Testis (tissue), 3 donors: ENCODE results near the gene KCNQ1. TPM values are rescaled to one million over a fixed set of nuclear protein-coding genes. Genes with fewer than 3 reads are reported as not detected.

Experiments used
- DNase-seq: peaks from one replicate; pipeline ENCODE4 v3.0.0-alpha.2; 2019
- H3K27ac ChIP-seq, 2 donors: fragments of 200-600 bp; sonication (generic); one replicate each; pipeline ENCODE4 v1.5.1; 2019
- H3K27me3 ChIP-seq: fragments of 200-600 bp; sonication (generic); one replicate; pipeline ENCODE4 v1.5.1; 2019
- H3K36me3 ChIP-seq: fragments of 200-600 bp; sonication (generic); one replicate; pipeline ENCODE4 v1.5.1; 2017; ENCODE audit warnings: low read depth; ENCODE audit errors: missing control alignments
- H3K4me1 ChIP-seq: fragments of 200-600 bp; sonication (generic); one replicate; pipeline ENCODE4 v1.5.1; 2019
- H3K4me3 ChIP-seq, 2 donors: fragments of 200-600 bp; sonication (generic); one replicate each; pipeline ENCODE4 v1.5.1; 2017 to 2019
- H3K9me3 ChIP-seq: fragments of 200-600 bp; sonication (generic); one replicate; pipeline ENCODE4 v1.5.1; 2017
- CTCF ChIP-seq, 3 experiments: fragments of 450-650 bp in 2 of 3; fragments of 200-600 bp in 1 of 3; sonication (generic) in 1 of 3; IDR thresholded peaks; one replicate each; pipeline ENCODE4 v1.5.1; 2016 to 2019; ENCODE audit warnings: antibody characterized with exemption in 3 of 3, mild to moderate bottlenecking in 2 of 3, moderate library complexity in 1 of 3
- POLR2A ChIP-seq: fragments of 450-650 bp; IDR thresholded peaks from one replicate; pipeline ENCODE4 v1.6.1; 2017; ENCODE audit warnings: antibody characterized with exemption, mild to moderate bottlenecking, moderate library complexity
- WGBS, 2 donors: methylation state at CpG; one replicate each; pipeline ENCODE4 v1.1.5; 2018; 5-methylcytosine and 5-hydroxymethylcytosine counted together
- intact Hi-C: fragments of 100-400 bp; cut with DNase I; formaldehyde crosslinking; loops from one replicate; pipeline ENCODE4 v1.15.1; 2023; ENCODE audit warnings: low total_unique reads
- polyA plus RNA-seq: library from polyadenylated mRNA; stranded (reverse); fragments of 350-450 nt; fragmentation: Illumina TruSeq; extraction: RNeasy Lipid Tissue Mini Kit (QIAGEN cat#74804); gene quantifications from one replicate; pipeline ENCODE4 v1.2.3, GENCODE V29; 2014; ENCODE audit warnings: low read depth, low replicate concordance; ENCODE audit not compliant: insufficient read depth
- total RNA-seq, 2 donors: library from RNA; depleted of rRNA; stranded (reverse); fragments of >200 nt; gene quantifications; one replicate each; pipeline ENCODE4 v1.2.3, GENCODE V29; 2016

Gene KCNQ1
- total and polyA plus RNA-seq, 3 donors from 2014 or later = 6.0 to 24.2 (median 12.8) TPM

GRCh38 chr11:2528301-2529050 is 83.7 kb downstream of the KCNQ1 start:
- no peaks in the 10 kb centered on the region for H3K36me3 ChIP-seq
- no peak overlapping the region for H3K27ac ChIP-seq
- DNase-seq = no peak
- TF ChIP-seq POLR2A (no peak), CTCF (IDR thresholded peaks at IDR 0.05) (no peak)
- no peak overlapping the region for H3K4me3 ChIP-seq
- 72 to 89% methylated on average over 16 to 18 of the region's 18 CpGs for WGBS, 2 donors
- H3K27me3 ChIP-seq = no peaks in the 10 kb centered on the region
- intact Hi-C loops = no loop called here
- peaks cover 4% of the 10 kb centered on the region for H3K4me1 ChIP-seq
- H3K9me3 ChIP-seq = no peaks in the 10 kb centered on the region

GRCh38 chr11:2529173-2529572 is 84.4 kb downstream of the KCNQ1 start:
- intact Hi-C loops = no loop called here
- Histone ChIP-seq H3K9me3 (no peaks in the 10 kb centered on the region), H3K36me3 (no peaks in the 10 kb centered on the region), H3K4me3 (no peak overlapping the region), H3K27ac (no peak overlapping the region), H3K4me1 (peaks cover 7% of the 10 kb centered on the region), H3K27me3 (no peaks in the 10 kb centered on the region)
- TF ChIP-seq CTCF (IDR thresholded peaks at IDR 0.05) (no peak), POLR2A (no peak)
- WGBS, 2 donors = 81 to 88% methylated on average over 10 of the region's 10 CpGs
- no peak for DNase-seq

GRCh38 chr11:2529636-2530035 is 84.8 kb downstream of the KCNQ1 start:
- 84 to 88% methylated on average over 10 to 14 of the region's 14 CpGs for WGBS, 2 donors
- no peak overlapping the region for H3K27ac ChIP-seq
- H3K9me3 ChIP-seq = no peaks in the 10 kb centered on the region
- peaks cover 7% of the 10 kb centered on the region for H3K4me1 ChIP-seq
- intact Hi-C loops = loop anchor here (5.0 kb wide), 1 partner anchor 102 kb away; no protein-coding TSS in a partner anchor
- H3K4me3 ChIP-seq = no peak overlapping the region
- H3K36me3 ChIP-seq = no peaks in the 10 kb centered on the region
- TF ChIP-seq POLR2A (no peak), CTCF (IDR thresholded peaks at IDR 0.05) (no peak)
- DNase-seq = no peak
- H3K27me3 ChIP-seq = no peaks in the 10 kb centered on the region

DNA sequence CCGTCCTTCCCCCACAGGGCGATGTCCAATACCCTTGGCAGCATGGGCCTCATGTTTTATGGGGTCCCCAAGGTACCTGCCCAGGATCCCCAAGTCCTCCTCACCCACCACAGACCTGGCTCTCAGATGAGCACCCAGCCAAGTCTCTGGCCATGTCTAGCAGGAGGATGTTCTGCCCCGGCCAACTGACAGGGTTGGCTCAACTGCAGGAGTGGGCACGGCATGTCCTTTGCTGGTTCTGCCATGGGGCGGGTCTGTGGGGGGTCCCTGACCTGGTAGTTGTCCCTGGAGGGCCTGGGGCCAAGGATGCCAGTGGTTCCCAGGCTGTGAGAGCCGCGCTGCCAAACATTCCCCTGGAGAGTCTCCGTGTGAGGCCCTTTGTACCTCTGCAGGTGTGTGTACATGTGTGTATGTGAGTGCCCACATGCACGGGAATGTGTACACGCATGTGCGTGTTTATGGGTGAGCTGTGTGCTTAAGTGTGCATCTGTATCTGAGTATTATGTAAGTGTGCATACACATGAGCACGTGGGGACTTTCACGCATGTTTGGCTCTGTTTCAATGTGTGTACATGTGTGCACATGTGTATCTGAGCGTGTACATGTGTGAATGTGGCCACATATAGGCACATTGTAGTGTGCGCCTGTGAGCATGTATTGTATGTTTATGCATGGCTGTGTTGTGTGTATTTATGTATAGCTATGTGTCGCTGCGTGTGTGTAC is 85.5 kb downstream of the KCNQ1 start:
- Histone ChIP-seq H3K36me3 (no peaks in the 10 kb centered on the region), H3K4me3 (no peak overlapping the region), H3K4me1 (peaks cover 7% of the 10 kb centered on the region), H3K9me3 (no peaks in the 10 kb centered on the region), H3K27ac (no peak overlapping the region), H3K27me3 (no peaks in the 10 kb centered on the region)
- whole genome bisulfite sequencing, 2 donors = 84 to 88% methylated on average over 12 to 17 of the region's 17 CpGs
- no peak for DNase-seq
- TF ChIP-seq CTCF (IDR thresholded peaks at IDR 0.05) (no peak), POLR2A (no peak)
- intact Hi-C loops = loop anchor here (5.0 kb wide), 1 partner anchor 103 kb away; no protein-coding TSS in a partner anchor
